Fibroblast of villous mesenchyme (primary cell): Measurements from ENCODE around the gene SIRPG. TPM values are rescaled to one million over a fixed set of nuclear protein-coding genes. Genes with fewer than 3 reads are reported as not detected.

ENCODE experiments used
- DNase-seq: peaks from one replicate; pipeline ENCODE4 v3.0.0-alpha.2; 2010; ENCODE audit warnings: low read depth
- H3K4me3 ChIP-seq: 2 replicates; pipeline ENCODE4 v1.5.1; 2011; ENCODE audit warnings: low read depth, mild to moderate bottlenecking, low read length
- total RNA-seq: library from RNA; depleted of rRNA; stranded (reverse); fragments of >200 nt; gene quantifications from 2 replicates; pipeline ENCODE4 v1.2.3, GENCODE V29; 2012
- TF ChIP-seq, protein P1 (sequence below): IDR thresholded peaks from 2 replicates; pipeline ENCODE4 v1.5.1; 2012; ENCODE audit warnings: low read depth, mild to moderate bottlenecking, low read length; ENCODE audit not compliant: insufficient read depth

Gene SIRPG
- total RNA-seq, 1 donor = not detected

DNA sequence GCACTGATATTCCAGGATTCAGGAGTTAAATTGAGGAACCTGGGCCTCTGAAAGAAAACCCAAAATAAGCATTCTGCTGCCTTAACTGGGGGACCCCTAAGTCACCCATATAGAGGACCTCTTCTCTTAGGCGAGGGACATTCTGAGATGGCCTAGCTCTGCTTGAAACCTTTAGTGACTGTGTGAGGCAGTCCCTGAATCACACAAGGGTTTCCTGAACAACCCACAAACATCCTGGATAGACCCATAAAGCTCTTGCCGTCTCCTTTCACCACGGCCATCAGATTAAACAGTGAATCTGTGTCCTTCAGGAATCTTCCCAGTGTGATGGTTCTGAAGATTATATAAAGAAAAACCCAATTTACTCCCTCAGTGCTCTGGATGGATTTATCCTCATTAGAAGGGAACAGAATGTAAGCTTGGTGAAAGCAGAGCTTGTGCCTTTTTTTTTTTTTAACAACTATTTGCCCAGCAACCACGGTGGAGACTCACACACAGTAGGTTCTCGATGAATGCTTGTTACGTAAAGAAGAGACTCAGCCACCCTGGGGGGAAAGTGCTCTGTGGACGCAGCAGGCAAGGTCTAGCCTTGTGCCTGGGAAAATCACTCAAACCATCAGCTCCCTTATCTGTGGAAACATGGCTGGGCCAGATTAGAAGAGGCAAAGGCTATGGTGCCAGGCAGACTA is 39.1 kb upstream of the SIRPG start:
- no peak for DNase-seq
- H3K4me3 ChIP-seq = no peak overlapping the region
- TF ChIP-seq, protein P1, sequence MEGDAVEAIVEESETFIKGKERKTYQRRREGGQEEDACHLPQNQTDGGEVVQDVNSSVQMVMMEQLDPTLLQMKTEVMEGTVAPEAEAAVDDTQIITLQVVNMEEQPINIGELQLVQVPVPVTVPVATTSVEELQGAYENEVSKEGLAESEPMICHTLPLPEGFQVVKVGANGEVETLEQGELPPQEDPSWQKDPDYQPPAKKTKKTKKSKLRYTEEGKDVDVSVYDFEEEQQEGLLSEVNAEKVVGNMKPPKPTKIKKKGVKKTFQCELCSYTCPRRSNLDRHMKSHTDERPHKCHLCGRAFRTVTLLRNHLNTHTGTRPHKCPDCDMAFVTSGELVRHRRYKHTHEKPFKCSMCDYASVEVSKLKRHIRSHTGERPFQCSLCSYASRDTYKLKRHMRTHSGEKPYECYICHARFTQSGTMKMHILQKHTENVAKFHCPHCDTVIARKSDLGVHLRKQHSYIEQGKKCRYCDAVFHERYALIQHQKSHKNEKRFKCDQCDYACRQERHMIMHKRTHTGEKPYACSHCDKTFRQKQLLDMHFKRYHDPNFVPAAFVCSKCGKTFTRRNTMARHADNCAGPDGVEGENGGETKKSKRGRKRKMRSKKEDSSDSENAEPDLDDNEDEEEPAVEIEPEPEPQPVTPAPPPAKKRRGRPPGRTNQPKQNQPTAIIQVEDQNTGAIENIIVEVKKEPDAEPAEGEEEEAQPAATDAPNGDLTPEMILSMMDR = no peak

- no peak overlapping the region for H3K4me3 ChIP-seq
- DNase-seq = no peak
- TF ChIP-seq, protein P1 = no peak
Measured at GRCh38 chr20:1694672-1695071, 37.1 kb upstream of the SIRPG start.

- no peak for DNase-seq
- no peak overlapping the region for H3K4me3 ChIP-seq
- TF ChIP-seq, protein P1 = no peak
Measured at GRCh38 chr20:1693427-1693826, 35.8 kb upstream of the SIRPG start.

GRCh38 chr20:1689721-1690120 is 32.1 kb upstream of the SIRPG start:
- DNase-seq = no peak
- no peak overlapping the region for H3K4me3 ChIP-seq
- TF ChIP-seq, protein P1 = no peak

DNA sequence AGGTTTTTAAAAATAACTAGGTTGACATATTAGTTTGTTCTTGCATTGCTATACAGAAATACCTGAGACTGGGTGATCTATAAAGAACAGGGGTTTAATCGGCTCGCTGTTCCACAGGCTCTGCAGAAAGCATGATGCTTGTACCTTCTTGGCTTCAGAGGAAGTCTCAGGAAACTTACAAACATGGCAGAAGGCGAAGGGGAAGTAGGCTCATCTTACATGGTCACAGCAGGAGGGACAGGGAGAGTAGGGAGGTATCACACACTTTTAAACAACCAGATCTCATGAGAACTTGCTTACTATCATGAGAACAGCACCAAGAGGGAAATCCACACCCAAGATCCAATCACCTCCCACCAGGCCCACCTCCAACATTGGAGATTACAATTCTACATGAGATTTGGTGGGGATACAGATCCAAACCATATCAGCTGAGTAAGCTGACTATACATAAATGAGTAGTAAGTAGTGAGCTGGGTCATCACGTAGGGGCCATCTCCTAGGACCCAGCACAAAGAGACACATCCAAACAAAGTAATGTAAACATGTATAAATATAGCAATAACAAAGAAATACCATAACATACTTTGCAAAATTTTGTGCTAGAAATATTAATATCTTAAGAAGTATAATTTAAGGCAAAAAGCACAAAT is 31.4 kb upstream of the SIRPG start:
- no peak overlapping the region for H3K4me3 ChIP-seq
- TF ChIP-seq, protein P1 = no peak
- no peak for DNase-seq

- no peak for DNase-seq
- no peak overlapping the region for H3K4me3 ChIP-seq
- TF ChIP-seq, protein P1 = no peak
Measured at GRCh38 chr20:1687053-1687452, 29.5 kb upstream of the SIRPG start.
